Esophagus muscularis mucosa (tissue), 3 donors: ENCODE results near the gene LHX4.

Experiments used
- CTCF ChIP-seq, 3 experiments: fragments of 200-600 bp in 2 of 3; fragments of 450-650 bp in 1 of 3; sonication (generic) in 2 of 3; IDR thresholded peaks; one replicate each; pipeline ENCODE4 v1.5.1; 2017 to 2019; ENCODE audit warnings: antibody characterized with exemption in 3 of 3, mild to moderate bottlenecking in 2 of 3, moderate library complexity in 1 of 3
- POLR2AphosphoS5 ChIP-seq, 2 donors: sonication (generic); formaldehyde crosslinking; IDR thresholded peaks; one replicate each; pipeline ENCODE4 v1.6.1; 2017; ENCODE audit warnings: antibody characterized with exemption in 2 of 2

- TF ChIP-seq CTCF (IDR thresholded peaks at IDR 0.05) (no peak), POLR2AphosphoS5 (IDR thresholded peaks at IDR 0.05) (no peak)
Observed at GRCh38 chr1:180232521-180233043, 2.5 kb downstream of the LHX4 start.
